Measurements from ENCODE around the gene TMBIM1.

DNA sequence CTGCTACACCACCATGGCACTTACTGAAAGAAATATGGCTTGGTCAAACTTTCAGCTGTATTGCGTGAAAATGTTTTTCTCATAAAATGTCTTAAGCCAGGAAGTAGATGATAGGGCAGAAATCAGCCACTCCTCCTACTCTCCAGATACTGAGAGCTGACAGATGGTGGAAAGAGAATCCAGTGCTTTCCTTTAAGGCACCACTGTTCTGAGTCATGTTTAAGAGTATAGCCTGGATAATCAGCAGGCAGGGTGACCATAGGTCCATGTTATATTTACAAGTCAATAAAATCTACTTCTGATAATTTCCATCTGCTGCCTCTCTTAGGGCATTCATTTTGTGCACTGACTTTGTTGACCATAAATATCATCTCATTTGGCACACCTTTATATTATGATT lies 53.4 kb downstream of the TMBIM1 start:
- TF ChIP-seq, protein P1, sequence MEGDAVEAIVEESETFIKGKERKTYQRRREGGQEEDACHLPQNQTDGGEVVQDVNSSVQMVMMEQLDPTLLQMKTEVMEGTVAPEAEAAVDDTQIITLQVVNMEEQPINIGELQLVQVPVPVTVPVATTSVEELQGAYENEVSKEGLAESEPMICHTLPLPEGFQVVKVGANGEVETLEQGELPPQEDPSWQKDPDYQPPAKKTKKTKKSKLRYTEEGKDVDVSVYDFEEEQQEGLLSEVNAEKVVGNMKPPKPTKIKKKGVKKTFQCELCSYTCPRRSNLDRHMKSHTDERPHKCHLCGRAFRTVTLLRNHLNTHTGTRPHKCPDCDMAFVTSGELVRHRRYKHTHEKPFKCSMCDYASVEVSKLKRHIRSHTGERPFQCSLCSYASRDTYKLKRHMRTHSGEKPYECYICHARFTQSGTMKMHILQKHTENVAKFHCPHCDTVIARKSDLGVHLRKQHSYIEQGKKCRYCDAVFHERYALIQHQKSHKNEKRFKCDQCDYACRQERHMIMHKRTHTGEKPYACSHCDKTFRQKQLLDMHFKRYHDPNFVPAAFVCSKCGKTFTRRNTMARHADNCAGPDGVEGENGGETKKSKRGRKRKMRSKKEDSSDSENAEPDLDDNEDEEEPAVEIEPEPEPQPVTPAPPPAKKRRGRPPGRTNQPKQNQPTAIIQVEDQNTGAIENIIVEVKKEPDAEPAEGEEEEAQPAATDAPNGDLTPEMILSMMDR (IDR thresholded peaks at IDR 0.05; ENCODE audit: insufficient read depth, low read length) = no peak
- TF ChIP-seq POLR2AphosphoS5 (IDR thresholded peaks at IDR 0.05; ENCODE audit: low read depth) (no peak), GABPA (IDR thresholded peaks at IDR 0.05; ENCODE audit: low read depth) (no peak)

Measured in HL-60 (cell line).